GM06990 (cell line): ENCODE results near the gene PPP1R15B.
A peak's percentile ranks its signal among the peaks of the same experiment; 100 is the strongest.

Source experiments
- DNase-seq: peaks from one replicate; pipeline ENCODE4 v3.0.0-alpha.2; 2011; ENCODE audit not compliant: insufficient read length; ENCODE audit errors: extremely low read depth
- H3K27me3 ChIP-seq: replicated peaks from 2 replicates; pipeline ENCODE4 v1.6.0; 2011; ENCODE audit warnings: low read length; ENCODE audit not compliant: control insufficient read depth, insufficient read depth
- H3K36me3 ChIP-seq: 2 replicates; pipeline ENCODE4 v1.5.1; 2011; ENCODE audit warnings: low read length; ENCODE audit not compliant: control insufficient read depth, insufficient read depth
- H3K4me3 ChIP-seq: replicated peaks from 2 replicates; pipeline ENCODE4 v1.5.1; 2011; ENCODE audit warnings: low read depth, mild to moderate bottlenecking, control low read depth, low read length
- TF ChIP-seq, protein P1 (sequence below): IDR thresholded peaks from 2 replicates; pipeline ENCODE4 v1.5.1; 2011; ENCODE audit warnings: low read length, control low read depth, mild to moderate bottlenecking, inconsistent platforms; ENCODE audit not compliant: insufficient read depth, poor library complexity, severe bottlenecking

The PPP1R15B gene

DNA sequence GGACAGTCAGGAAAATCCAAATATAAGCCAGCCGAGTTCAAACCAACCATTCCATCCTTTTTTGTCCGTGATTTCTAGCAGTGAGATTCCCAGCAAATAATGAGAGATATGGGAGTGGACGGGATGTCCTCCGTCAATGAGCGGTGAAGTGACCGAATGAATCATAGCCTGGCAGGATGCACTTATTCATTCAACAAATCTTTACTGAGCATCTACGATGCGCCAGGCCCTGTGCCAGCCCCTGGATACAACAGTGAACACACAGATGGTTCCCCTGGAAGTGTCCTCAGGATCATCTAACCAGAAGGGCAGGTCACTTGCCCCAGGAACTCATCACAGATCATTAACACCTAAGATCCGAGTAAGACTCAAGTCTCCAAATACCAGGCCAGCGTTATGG lies 43.7 kb downstream of the PPP1R15B start:
- Histone ChIP-seq H3K27me3 (no peaks in the 10 kb centered on the region; the same call in none of the 2 replicates), H3K36me3 (no peaks in the 10 kb centered on the region), H3K4me3 (no peak overlapping the region)
- TF ChIP-seq, protein P1, sequence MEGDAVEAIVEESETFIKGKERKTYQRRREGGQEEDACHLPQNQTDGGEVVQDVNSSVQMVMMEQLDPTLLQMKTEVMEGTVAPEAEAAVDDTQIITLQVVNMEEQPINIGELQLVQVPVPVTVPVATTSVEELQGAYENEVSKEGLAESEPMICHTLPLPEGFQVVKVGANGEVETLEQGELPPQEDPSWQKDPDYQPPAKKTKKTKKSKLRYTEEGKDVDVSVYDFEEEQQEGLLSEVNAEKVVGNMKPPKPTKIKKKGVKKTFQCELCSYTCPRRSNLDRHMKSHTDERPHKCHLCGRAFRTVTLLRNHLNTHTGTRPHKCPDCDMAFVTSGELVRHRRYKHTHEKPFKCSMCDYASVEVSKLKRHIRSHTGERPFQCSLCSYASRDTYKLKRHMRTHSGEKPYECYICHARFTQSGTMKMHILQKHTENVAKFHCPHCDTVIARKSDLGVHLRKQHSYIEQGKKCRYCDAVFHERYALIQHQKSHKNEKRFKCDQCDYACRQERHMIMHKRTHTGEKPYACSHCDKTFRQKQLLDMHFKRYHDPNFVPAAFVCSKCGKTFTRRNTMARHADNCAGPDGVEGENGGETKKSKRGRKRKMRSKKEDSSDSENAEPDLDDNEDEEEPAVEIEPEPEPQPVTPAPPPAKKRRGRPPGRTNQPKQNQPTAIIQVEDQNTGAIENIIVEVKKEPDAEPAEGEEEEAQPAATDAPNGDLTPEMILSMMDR: no peak
- no peak for DNase-seq

DNA sequence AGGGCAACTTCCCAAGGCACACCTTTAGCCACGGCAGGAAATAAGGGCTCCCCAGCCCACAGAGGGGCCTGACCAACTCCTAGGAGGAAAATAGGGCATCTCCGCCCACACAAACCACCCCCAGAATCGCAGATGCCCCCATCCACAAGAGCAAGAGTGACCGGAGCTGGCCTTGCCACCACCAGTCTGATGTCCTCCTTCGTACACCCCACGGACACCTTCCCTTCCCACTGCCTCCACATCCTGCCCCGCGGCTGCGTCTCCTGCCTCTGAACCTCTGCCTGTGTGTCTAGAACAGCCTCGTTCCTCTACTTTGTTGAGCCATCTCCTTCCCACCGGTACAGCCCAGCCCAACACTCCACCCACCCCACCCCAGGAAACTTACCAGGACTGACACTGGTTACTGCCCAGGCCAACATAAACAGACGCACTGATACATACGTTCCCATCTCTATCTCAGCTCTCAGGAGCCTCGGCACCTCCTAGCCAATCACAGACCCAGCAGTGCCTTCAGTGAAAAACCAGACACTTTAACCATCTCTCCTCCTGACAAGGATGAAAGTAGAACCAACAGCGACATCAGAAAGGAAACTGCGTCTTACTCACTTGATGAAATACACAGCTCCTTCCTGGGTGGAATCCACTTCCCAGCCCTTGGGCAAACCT lies 44.3 kb downstream of the PPP1R15B start:
- Histone ChIP-seq H3K36me3 (no peaks in the 10 kb centered on the region), H3K27me3 (no peaks in the 10 kb centered on the region; the same call in none of the 2 replicates), H3K4me3 (no peak overlapping the region)
- DNase-seq: no peak
- TF ChIP-seq, protein P1: no peak

DNA sequence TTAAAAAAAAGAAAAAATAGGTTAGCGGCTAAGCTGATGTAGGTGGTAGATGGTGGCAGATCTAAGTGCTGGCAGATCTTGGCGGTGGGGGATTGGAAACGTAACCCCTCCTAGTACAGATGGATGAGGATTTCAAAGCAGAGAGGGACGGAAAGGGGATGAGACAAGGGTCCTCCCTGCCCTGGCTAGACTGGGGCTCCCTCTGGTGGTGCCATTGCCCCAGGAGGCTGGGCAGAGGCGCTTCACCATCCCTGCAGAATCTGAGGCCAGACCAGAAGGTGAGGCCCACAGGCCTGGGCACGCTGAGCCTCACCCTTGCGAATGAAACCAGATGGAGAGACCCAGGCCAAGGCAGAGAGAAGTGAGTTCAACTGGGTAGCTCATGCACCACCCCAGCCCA lies 44.9 kb downstream of the PPP1R15B start:
- TF ChIP-seq, protein P1: peak; percentile 61
- H3K36me3 ChIP-seq: no peaks in the 10 kb centered on the region
- no peaks in the 10 kb centered on the region; the same call in none of the 2 replicates for H3K27me3 ChIP-seq
- no peak for DNase-seq
- H3K4me3 ChIP-seq: no peak overlapping the region

DNA sequence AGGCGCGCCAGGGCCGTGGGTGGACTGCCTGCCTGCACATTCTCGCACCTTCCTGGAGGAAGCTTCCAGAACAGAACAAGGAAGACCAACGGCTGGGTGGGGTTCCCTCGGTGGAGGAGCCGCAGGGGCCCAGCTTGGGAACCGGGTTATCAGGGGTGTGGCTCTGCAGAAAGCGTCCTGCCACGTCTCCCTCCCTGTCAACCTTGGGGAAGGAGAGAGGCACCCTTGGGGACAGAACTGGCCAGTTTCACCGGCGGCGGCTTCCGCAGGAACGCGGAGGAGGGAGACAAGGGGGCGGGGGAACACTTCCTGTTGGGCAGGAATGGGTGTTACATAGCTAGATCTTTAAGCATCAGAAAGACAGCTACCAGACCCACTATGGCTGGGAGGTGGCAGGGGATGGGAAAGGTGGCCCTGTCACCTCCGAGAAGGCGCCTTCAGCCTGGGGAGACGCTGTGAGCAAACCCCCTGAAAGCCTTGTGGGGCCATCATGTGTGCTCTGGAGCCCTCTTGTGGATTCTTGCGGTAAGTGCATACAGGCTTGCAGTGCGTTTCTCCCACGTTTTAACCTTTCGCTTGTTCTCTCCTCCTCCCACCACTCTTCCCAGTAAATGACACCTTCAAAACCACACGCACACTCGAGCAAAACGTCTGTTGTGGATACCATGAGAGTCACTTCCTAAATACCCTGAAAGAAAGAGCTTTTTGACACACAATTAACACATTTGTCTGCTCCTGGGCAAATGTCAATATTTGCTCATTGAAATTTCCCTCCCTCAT lies 48.1 kb downstream of the PPP1R15B start:
- DNase-seq: peak; percentile 62
- Histone ChIP-seq H3K4me3 (peak overlapping the region; percentile 25), H3K27me3 (no peaks in the 10 kb centered on the region; the same call in none of the 2 replicates), H3K36me3 (no peaks in the 10 kb centered on the region)
- TF ChIP-seq, protein P1: peak; percentile 90

DNA sequence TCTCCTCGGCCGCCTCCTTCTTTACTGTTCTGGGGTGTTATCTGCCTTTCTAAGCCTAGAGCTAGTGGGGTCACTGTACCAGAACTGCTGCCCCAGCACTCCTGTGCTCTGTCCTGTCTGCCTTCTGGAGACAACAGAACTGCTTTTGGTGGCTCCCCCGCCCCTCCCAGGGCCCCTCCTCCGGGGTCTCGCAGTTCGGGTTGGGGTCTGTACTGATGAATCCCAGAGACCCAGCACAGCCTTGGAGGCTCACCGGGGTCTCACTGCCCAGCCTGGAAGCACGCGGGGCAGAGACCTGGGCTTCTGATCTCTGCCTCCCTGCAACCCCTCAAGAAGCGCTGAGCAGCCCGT lies 48.7 kb downstream of the PPP1R15B start:
- no peak for DNase-seq
- Histone ChIP-seq H3K4me3 (peak overlapping the region; percentile 25; the same call in 1 of the 2 replicates), H3K36me3 (no peaks in the 10 kb centered on the region), H3K27me3 (peaks cover 1% of the 10 kb centered on the region)
- TF ChIP-seq, protein P1: no peak
